PFSK-1 (cell line): ENCODE data around the gene CACNA1D.

Experiments used
- POLR2AphosphoS5 ChIP-seq: IDR thresholded peaks from 2 replicates; pipeline ENCODE4 v1.6.1; 2012; ENCODE audit warnings: low read depth, mild to moderate bottlenecking, control low read depth, low read length, moderate library complexity
- SIN3A ChIP-seq: IDR thresholded peaks from 2 replicates; pipeline ENCODE4 v1.6.1; 2012; ENCODE audit warnings: mild to moderate bottlenecking, low read length, moderate library complexity, borderline replicate concordance; ENCODE audit not compliant: insufficient read depth
- TAF1 ChIP-seq: IDR thresholded peaks from 2 replicates; pipeline ENCODE4 v1.6.1; 2012; ENCODE audit warnings: low read length, control low read depth, borderline replicate concordance; ENCODE audit not compliant: insufficient read depth
- TF ChIP-seq, protein P1 (sequence below), 2 experiments: IDR thresholded peaks; 2 replicates each; pipeline versions ENCODE4 v1.6.1 to v1.8.0; 2011 to 2012; ENCODE audit warnings: low read depth in 2 of 2, low read length in 2 of 2, control low read depth in 1 of 2, inconsistent platforms in 1 of 2, mild to moderate bottlenecking in 1 of 2, moderate library complexity in 1 of 2; ENCODE audit not compliant: insufficient read depth in 1 of 2

DNA sequence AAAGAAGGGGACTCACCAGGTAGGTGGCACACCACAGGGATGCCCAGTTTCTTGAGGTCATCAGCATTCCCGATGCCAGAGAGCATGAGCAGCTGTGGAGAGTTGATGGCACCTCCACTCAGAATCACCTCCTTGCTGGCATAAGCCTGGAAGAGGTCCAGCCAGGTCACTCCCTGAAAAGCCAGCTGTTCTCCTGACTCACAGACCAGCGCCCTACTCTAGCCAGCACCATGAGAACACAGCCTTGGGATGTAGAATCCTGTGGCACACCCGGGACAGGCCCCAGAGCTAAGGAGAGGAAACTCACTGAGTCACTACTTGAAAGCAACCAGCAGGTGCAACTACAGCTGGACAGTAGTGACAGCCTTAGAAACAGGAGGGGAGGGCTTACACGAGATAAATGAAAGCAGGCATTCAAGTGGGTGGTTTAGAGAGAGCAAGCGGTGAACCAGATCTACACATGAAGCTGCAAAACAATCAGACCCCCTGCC is 327.3 kb downstream of the CACNA1D start:
- TF ChIP-seq TAF1 (no peak), POLR2AphosphoS5 (no peak), SIN3A (no peak)
- TF ChIP-seq, protein P1, sequence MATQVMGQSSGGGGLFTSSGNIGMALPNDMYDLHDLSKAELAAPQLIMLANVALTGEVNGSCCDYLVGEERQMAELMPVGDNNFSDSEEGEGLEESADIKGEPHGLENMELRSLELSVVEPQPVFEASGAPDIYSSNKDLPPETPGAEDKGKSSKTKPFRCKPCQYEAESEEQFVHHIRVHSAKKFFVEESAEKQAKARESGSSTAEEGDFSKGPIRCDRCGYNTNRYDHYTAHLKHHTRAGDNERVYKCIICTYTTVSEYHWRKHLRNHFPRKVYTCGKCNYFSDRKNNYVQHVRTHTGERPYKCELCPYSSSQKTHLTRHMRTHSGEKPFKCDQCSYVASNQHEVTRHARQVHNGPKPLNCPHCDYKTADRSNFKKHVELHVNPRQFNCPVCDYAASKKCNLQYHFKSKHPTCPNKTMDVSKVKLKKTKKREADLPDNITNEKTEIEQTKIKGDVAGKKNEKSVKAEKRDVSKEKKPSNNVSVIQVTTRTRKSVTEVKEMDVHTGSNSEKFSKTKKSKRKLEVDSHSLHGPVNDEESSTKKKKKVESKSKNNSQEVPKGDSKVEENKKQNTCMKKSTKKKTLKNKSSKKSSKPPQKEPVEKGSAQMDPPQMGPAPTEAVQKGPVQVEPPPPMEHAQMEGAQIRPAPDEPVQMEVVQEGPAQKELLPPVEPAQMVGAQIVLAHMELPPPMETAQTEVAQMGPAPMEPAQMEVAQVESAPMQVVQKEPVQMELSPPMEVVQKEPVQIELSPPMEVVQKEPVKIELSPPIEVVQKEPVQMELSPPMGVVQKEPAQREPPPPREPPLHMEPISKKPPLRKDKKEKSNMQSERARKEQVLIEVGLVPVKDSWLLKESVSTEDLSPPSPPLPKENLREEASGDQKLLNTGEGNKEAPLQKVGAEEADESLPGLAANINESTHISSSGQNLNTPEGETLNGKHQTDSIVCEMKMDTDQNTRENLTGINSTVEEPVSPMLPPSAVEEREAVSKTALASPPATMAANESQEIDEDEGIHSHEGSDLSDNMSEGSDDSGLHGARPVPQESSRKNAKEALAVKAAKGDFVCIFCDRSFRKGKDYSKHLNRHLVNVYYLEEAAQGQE (IDR thresholded peaks at IDR 0.05; ENCODE audit: insufficient read depth in 1 of 2, low read depth in 2 of 2, low read length in 2 of 2) = no peak
